ENCODE results near the gene ZNF606. TPM values are rescaled to one million over a fixed set of nuclear protein-coding genes. Genes with fewer than 3 reads are reported as not detected.

Gene ZNF606
- total RNA-seq, 2 donors from 2014 or later, result 25.8 to 34.7 TPM

GRCh38 chr19:57934820-57935665, 67.6 kb downstream of the ZNF606 start, which contains the start of gene ZNF418:
Gene ZNF418 (minus strand): TSS chr19:57935402. CDS start chr19:57933822, 1,580 bp downstream.
- Mint-ChIP-seq H3K27ac (peak within 1 kb of the TSS; percentile 98), H3K36me3 (ENCODE audit: low read depth) (peaks cover 84% of the 10 kb centered on the region), H3K9me3 (peaks cover 83% of the 10 kb centered on the region), H3K4me3 (peak within 1 kb of the TSS; percentile 97), H3K27me3 (ENCODE audit: insufficient read depth) (no peaks in the 10 kb centered on the region), H3K4me1 (peaks cover 3% of the 10 kb centered on the region)
- Histone ChIP-seq H3K27ac (ENCODE audit: low read depth, low read length) (no peak within 1 kb of the TSS), H3K9me3 (ENCODE audit: control insufficient read depth, low read length) (peaks cover 55% of the 10 kb centered on the region), H3K9ac (ENCODE audit: extremely low read depth, low read length, poor library complexity, severe bottlenecking) (peak within 1 kb of the TSS; percentile 93), H3K27me3 (ENCODE audit: control insufficient read depth, insufficient read depth, low read length, poor library complexity, severe bottlenecking) (no peaks in the 10 kb centered on the region), H3K4me3 (ENCODE audit: low read length) (peak within 1 kb of the TSS; percentile 97), H3K4me1 (ENCODE audit: control insufficient read depth, insufficient read depth, low read length) (no peaks in the 10 kb centered on the region), H3K36me3 (ENCODE audit: control insufficient read depth, insufficient read depth, low read length) (peaks cover 58% of the 10 kb centered on the region)
- no peak for TF ChIP-seq CTCF (conservative IDR thresholded peaks at IDR 0.05)
- peak; percentile 90 for DNase-seq
- WGBS, 2 experiments (ENCODE audit: insufficient coverage in 1 of 2, insufficient read length in 1 of 2), result 1 to 4% methylated on average over 13 to 54 of the region's 54 CpGs

GRCh38 chr19:57927587-57927986, 75.0 kb downstream of the ZNF606 start:
- Histone ChIP-seq H3K4me3 (ENCODE audit: low read length) (peak overlapping the region; percentile 72), H3K9ac (ENCODE audit: extremely low read depth, low read length, poor library complexity, severe bottlenecking) (no peak overlapping the region), H3K27me3 (ENCODE audit: control insufficient read depth, insufficient read depth, low read length, poor library complexity, severe bottlenecking) (no peaks in the 10 kb centered on the region), H3K4me1 (ENCODE audit: control insufficient read depth, insufficient read depth, low read length) (no peaks in the 10 kb centered on the region), H3K27ac (ENCODE audit: low read depth, low read length) (no peak overlapping the region), H3K9me3 (ENCODE audit: control insufficient read depth, low read length) (peaks cover 83% of the 10 kb centered on the region), H3K36me3 (ENCODE audit: control insufficient read depth, insufficient read depth, low read length) (peaks cover 90% of the 10 kb centered on the region)
- no peak for TF ChIP-seq CTCF (conservative IDR thresholded peaks at IDR 0.05)
- WGBS, 2 experiments (ENCODE audit: insufficient coverage in 1 of 2, insufficient read length in 1 of 2), result 94 to 98% methylated on average over 4 of the region's 4 CpGs
- H3K9me3 Mint-ChIP-seq, result peaks cover 95% of the 10 kb centered on the region
- no peaks in the 10 kb centered on the region for H3K27me3 Mint-ChIP-seq (ENCODE audit: insufficient read depth)
- H3K4me1 Mint-ChIP-seq, result no peaks in the 10 kb centered on the region
- no peak overlapping the region for H3K4me3 Mint-ChIP-seq
- DNase-seq, result no peak
- H3K36me3 Mint-ChIP-seq (ENCODE audit: low read depth), result peaks cover 96% of the 10 kb centered on the region
- no peak overlapping the region for H3K27ac Mint-ChIP-seq

Other genes starting within 250 kb of the ZNF606 start
- gene ZNF586, start 233.1 kb downstream of the ZNF606 start, total RNA-seq, result 10 to 100 TPM; 15.1 to 17.0 TPM
- gene ZNF552, start 187.9 kb downstream of the ZNF606 start, total RNA-seq, result 10 to 100 TPM; 17.4 to 18.8 TPM
- gene ZNF587B, start 172.5 kb downstream of the ZNF606 start, total RNA-seq, result 10 to 100 TPM; 37.0 to 39.9 TPM
- 10 to 100 TPM; 64.1 to 98.1 TPM for gene ZNF587, start 153.0 kb downstream of the ZNF606 start, total RNA-seq
- gene ZNF814, start 113.8 kb downstream of the ZNF606 start, total RNA-seq, result 10 to 100 TPM; 54.7 to 63.0 TPM
- gene ZNF417, start 86.2 kb downstream of the ZNF606 start, total RNA-seq, result 10 to 100 TPM; 16.5 to 30.9 TPM
- 10 to 100 TPM; 21.5 to 29.6 TPM for gene ZNF418, start 67.4 kb downstream of the ZNF606 start, total RNA-seq
- gene ZNF256, start 55.1 kb downstream of the ZNF606 start, total RNA-seq, result 10 to 100 TPM; 10.4 to 11.0 TPM
- gene C19orf18, start 28.3 kb downstream of the ZNF606 start, total RNA-seq, result under 1 TPM; 0.40 to 0.51 TPM
- gene ZSCAN1, start 31.2 kb upstream of the ZNF606 start, total RNA-seq, result 1 to 10 TPM; 1.5 to 2.2 TPM
- 10 to 100 TPM in 1 of 2 donors, 1 to 10 TPM in 1; 9.3 to 12.0 TPM for gene ZNF135, start 56.5 kb upstream of the ZNF606 start, total RNA-seq
- 100 to 1,000 TPM in 1 of 2 donors, 10 to 100 TPM in 1; 68.2 to 112 TPM for gene ZSCAN18, start 95.4 kb upstream of the ZNF606 start, total RNA-seq
- 10 to 100 TPM; 16.7 to 24.7 TPM for gene ZNF329, start 148.0 kb upstream of the ZNF606 start, total RNA-seq
- gene ZNF274, start 180.2 kb upstream of the ZNF606 start, total RNA-seq, result 10 to 100 TPM; 23.2 to 24.9 TPM
- gene ZNF544, start 226.1 kb upstream of the ZNF606 start, total RNA-seq, result 10 to 100 TPM; 65.7 to 80.2 TPM